SK-N-MC (cell line): ENCODE data around the gene DNAJB6.

ENCODE experiments used
- EZH2 ChIP-seq: fragments of 200-600 bp; sonication (generic); IDR thresholded peaks from one replicate; pipeline ENCODE4 v1.6.1; 2017; ENCODE audit warnings: antibody characterized with exemption
- FOXP2 ChIP-seq: optimal IDR thresholded peaks from 2 replicates; pipeline ENCODE3; 2011; ENCODE audit warnings: mild to moderate bottlenecking, moderate library complexity; ENCODE audit not compliant: insufficient read depth; ENCODE audit errors: extremely low read length, control extremely low read depth
- POLR2AphosphoS5 ChIP-seq: IDR thresholded peaks from 2 replicates; pipeline ENCODE4 v1.6.1; 2012; ENCODE audit warnings: mild to moderate bottlenecking, low read depth, low read length, borderline replicate concordance

- TF ChIP-seq POLR2AphosphoS5, result no peak
- TF ChIP-seq EZH2, result no peak
- TF ChIP-seq FOXP2, result no peak
Observed at GRCh38 chr7:157462419-157462771, 125.6 kb downstream of the DNAJB6 start.
